SU-DHL-6 (cell line): Measurements from ENCODE around the gene SOS1.
A peak's percentile ranks its signal among the peaks of the same experiment; 100 is the strongest.

ENCODE experiments used
- H2AFZ ChIP-seq: fragments of 200-600 bp; sonication (generic); 2 replicates; pipeline ENCODE4 v1.6.1; 2014; ENCODE audit warnings: low read depth, mild to moderate bottlenecking, moderate library complexity, mixed read lengths, antibody characterized with exemption, low read length; ENCODE audit not compliant: severe bottlenecking
- H3F3A ChIP-seq: fragments of 200-600 bp; shearing (Covaris generic); 2 replicates; pipeline ENCODE4 v1.6.0; 2016; ENCODE audit warnings: antibody characterized with exemption, mild to moderate bottlenecking; ENCODE audit not compliant: insufficient read depth
- H3K27ac ChIP-seq: fragments of 200-600 bp; sonication (generic); 2 replicates; pipeline ENCODE4 v1.5.1; 2016; ENCODE audit warnings: low read depth, mild to moderate bottlenecking, low read length, moderate library complexity, mixed read lengths
- H3K27me3 ChIP-seq: fragments of 200-600 bp; sonication (generic), shearing (Covaris generic); 2 replicates; pipeline ENCODE4 v1.6.0; 2014; ENCODE audit warnings: mild to moderate bottlenecking, low read length
- H3K36me3 ChIP-seq: fragments of 200-600 bp; sonication (generic); 2 replicates; pipeline ENCODE4 v1.6.1; 2014; ENCODE audit warnings: mild to moderate bottlenecking, low read length, mixed read lengths
- H3K4me2 ChIP-seq: fragments of 300-600, 200-600 bp; shearing (Covaris generic), sonication (generic); 2 replicates; pipeline ENCODE4 v1.6.0; 2014; ENCODE audit warnings: low read length, low read depth, mild to moderate bottlenecking; ENCODE audit not compliant: poor library complexity, severe bottlenecking
- H3K4me3 ChIP-seq: fragments of 200-600 bp; sonication (generic); 2 replicates; pipeline ENCODE4 v1.5.1; 2014; ENCODE audit warnings: antibody characterized with exemption, low read length, mild to moderate bottlenecking, mixed read lengths; ENCODE audit not compliant: insufficient read depth, poor library complexity, severe bottlenecking
- H3K79me2 ChIP-seq: fragments of 200-600 bp; sonication (generic); 2 replicates; pipeline ENCODE4 v1.6.1; 2014; ENCODE audit warnings: mild to moderate bottlenecking, low read length, moderate library complexity; ENCODE audit not compliant: insufficient read depth
- H3K9ac ChIP-seq: fragments of 200-600 bp; sonication (generic); 2 replicates; pipeline ENCODE4 v1.7.0; 2014; ENCODE audit warnings: mild to moderate bottlenecking, low read length
- H3K9me2 ChIP-seq: fragments of 200-600 bp; sonication (generic); replicated peaks from 2 replicates; pipeline ENCODE4 v1.6.1; 2014; ENCODE audit warnings: low read length; ENCODE audit not compliant: insufficient read depth
- H3K9me3 ChIP-seq: fragments of 200-600 bp; sonication (generic); 2 replicates; pipeline ENCODE4 v1.6.1; 2014; ENCODE audit warnings: low read length, mixed read lengths; ENCODE audit not compliant: insufficient read depth
- H4K20me1 ChIP-seq: fragments of 200-600 bp; sonication (generic); 2 replicates; pipeline ENCODE4 v1.6.1; 2014; ENCODE audit warnings: low read depth, mild to moderate bottlenecking, antibody characterized with exemption, low read length, moderate library complexity, mixed read lengths
- EZH2phosphoT487 ChIP-seq: fragments of 200-600 bp; sonication (generic), shearing (Covaris generic); conservative IDR thresholded peaks from 2 replicates; pipeline ENCODE4 v1.6.1; 2018; ENCODE audit warnings: mild to moderate bottlenecking, antibody characterized with exemption, low read length, moderate library complexity, mixed read lengths
- TF ChIP-seq, protein P1 (sequence below): fragments of 200-600 bp; sonication (generic); IDR thresholded peaks from one replicate; pipeline ENCODE4 v1.5.1; 2017; ENCODE audit warnings: antibody characterized with exemption, mild to moderate bottlenecking, low read length, moderate library complexity; ENCODE audit not compliant: insufficient read depth, poor library complexity, severe bottlenecking

Gene SOS1

DNA sequence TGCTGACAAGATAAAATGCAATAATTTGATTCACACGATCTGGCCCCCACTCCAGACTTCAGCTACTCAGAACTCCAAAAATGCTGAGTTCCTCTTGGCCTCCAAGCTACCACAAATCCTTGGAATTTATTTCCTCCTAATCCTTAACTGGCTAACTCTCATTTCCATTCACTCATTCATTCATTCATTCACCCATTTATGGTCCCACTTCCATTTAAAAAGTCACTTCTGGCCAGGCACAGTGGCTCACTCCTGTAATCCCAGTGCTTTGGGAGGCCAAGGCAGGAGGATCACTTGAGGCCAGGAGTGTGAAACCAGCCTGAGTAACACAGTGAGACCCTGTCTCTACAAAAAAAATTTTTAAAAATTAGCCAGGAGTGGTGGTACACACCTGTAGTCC lies 12.5 kb downstream of the SOS1 start:
- Histone ChIP-seq H3K36me3 (no peaks in the 10 kb centered on the region), H3K9me2 (no peaks in the 10 kb centered on the region), H3K9me3 (no peaks in the 10 kb centered on the region), H3K27ac (no peak overlapping the region), H3K9ac (no peak overlapping the region), H3K27me3 (no peaks in the 10 kb centered on the region), H3K79me2 (peaks cover 98% of the 10 kb centered on the region), H3K4me2 (no peak overlapping the region), H3F3A (peaks cover 7% of the 10 kb centered on the region), H2AFZ (no peak overlapping the region), H4K20me1 (no peaks in the 10 kb centered on the region), H3K4me3 (no peak overlapping the region)
- TF ChIP-seq, protein P1, sequence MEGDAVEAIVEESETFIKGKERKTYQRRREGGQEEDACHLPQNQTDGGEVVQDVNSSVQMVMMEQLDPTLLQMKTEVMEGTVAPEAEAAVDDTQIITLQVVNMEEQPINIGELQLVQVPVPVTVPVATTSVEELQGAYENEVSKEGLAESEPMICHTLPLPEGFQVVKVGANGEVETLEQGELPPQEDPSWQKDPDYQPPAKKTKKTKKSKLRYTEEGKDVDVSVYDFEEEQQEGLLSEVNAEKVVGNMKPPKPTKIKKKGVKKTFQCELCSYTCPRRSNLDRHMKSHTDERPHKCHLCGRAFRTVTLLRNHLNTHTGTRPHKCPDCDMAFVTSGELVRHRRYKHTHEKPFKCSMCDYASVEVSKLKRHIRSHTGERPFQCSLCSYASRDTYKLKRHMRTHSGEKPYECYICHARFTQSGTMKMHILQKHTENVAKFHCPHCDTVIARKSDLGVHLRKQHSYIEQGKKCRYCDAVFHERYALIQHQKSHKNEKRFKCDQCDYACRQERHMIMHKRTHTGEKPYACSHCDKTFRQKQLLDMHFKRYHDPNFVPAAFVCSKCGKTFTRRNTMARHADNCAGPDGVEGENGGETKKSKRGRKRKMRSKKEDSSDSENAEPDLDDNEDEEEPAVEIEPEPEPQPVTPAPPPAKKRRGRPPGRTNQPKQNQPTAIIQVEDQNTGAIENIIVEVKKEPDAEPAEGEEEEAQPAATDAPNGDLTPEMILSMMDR, result no peak

DNA sequence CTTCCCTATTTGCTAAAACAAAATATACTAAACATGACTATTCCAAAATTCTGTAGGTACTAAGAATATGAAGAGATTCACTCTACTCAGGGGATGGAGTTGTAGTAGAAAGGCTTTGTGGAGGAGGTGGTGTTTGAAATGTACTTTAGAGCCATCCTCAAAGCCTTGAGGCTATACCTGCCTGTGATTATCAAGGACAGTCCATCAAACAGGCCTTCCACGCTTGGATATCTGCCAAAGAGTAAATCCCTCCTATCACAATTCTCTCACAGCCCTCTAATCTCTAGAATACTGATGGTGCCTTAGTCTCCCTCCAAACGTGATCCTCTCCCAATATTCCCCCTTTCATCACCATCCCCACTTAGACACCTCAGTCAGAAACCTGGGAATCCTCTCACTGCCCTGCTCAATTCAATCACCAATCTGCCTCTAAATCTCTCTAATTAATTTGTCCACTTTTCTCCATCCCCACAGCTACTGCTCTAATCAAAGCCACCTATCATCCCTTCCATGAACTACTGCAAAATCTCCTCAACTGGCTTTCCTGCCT lies 13.1 kb downstream of the SOS1 start:
- Histone ChIP-seq H3K4me3 (no peak overlapping the region), H2AFZ (no peak overlapping the region), H3K36me3 (no peaks in the 10 kb centered on the region), H3F3A (peaks cover 7% of the 10 kb centered on the region), H4K20me1 (no peaks in the 10 kb centered on the region), H3K27ac (no peak overlapping the region), H3K4me2 (no peak overlapping the region), H3K27me3 (no peaks in the 10 kb centered on the region), H3K9me2 (no peaks in the 10 kb centered on the region), H3K9ac (no peak overlapping the region), H3K9me3 (no peaks in the 10 kb centered on the region), H3K79me2 (peaks cover 99% of the 10 kb centered on the region)
- no peak for TF ChIP-seq EZH2phosphoT487
- TF ChIP-seq, protein P1, result no peak

GRCh38 chr2:39107156-39107555 lies 13.7 kb downstream of the SOS1 start:
- H3K9me3 ChIP-seq, result no peaks in the 10 kb centered on the region
- H3K27me3 ChIP-seq, result no peaks in the 10 kb centered on the region
- H2AFZ ChIP-seq, result no peak overlapping the region
- TF ChIP-seq, protein P1, result no peak
- peak overlapping the region; percentile 5 for H3K4me2 ChIP-seq
- no peak overlapping the region for H3K27ac ChIP-seq
- H3K9ac ChIP-seq, result no peak overlapping the region
- H3K79me2 ChIP-seq, result peaks cover 99% of the 10 kb centered on the region
- peaks cover 7% of the 10 kb centered on the region for H3F3A ChIP-seq
- no peaks in the 10 kb centered on the region for H3K36me3 ChIP-seq
- H4K20me1 ChIP-seq, result no peaks in the 10 kb centered on the region
- no peak overlapping the region for H3K4me3 ChIP-seq
- H3K9me2 ChIP-seq, result no peaks in the 10 kb centered on the region
